Neural progenitor cell (in vitro differentiated cells): ENCODE results near the gene UBTD1. TPM values are rescaled to one million over a fixed set of nuclear protein-coding genes. Genes with fewer than 3 reads are reported as not detected.

Experiments used
- DNase-seq: peaks from one replicate; pipeline ENCODE4 v3.0.0-alpha.2; 2016; ENCODE audit warnings: low spot score
- H2AFZ ChIP-seq: fragments of 200-600 bp; sonication (generic); replicated peaks from 2 replicates; pipeline ENCODE4 v1.6.1; 2016; ENCODE audit warnings: antibody characterized with exemption
- H3F3A ChIP-seq: fragments of 200-600 bp; sonication (generic); 2 replicates; pipeline ENCODE4 v1.6.1; 2016; ENCODE audit warnings: antibody characterized with exemption, low read depth
- H3K27ac ChIP-seq: fragments of 200-600 bp; sonication (generic); 2 replicates; pipeline ENCODE4 v1.5.1; 2016; ENCODE audit warnings: mild to moderate bottlenecking
- H3K27me3 ChIP-seq: fragments of 200-600 bp; sonication (generic); 2 replicates; pipeline ENCODE4 v1.6.1; 2016; ENCODE audit warnings: mild to moderate bottlenecking, moderate library complexity
- H3K36me3 ChIP-seq: fragments of 200-600 bp; sonication (generic); 2 replicates; pipeline ENCODE4 v1.5.1; 2016
- H3K4me1 ChIP-seq: fragments of 200-600 bp; sonication (generic); 2 replicates; pipeline ENCODE4 v1.6.1; 2016; ENCODE audit warnings: mixed run types
- H3K4me2 ChIP-seq: fragments of 200-600 bp; sonication (generic); 2 replicates; pipeline ENCODE4 v1.6.1; 2016
- H3K4me3 ChIP-seq: fragments of 200-600 bp; sonication (generic); 2 replicates; pipeline ENCODE4 v1.5.1; 2016
- H3K79me2 ChIP-seq: fragments of 200-600 bp; sonication (generic); 2 replicates; pipeline ENCODE4 v1.6.1; 2016; ENCODE audit warnings: low read depth
- H3K9ac ChIP-seq: fragments of 200-600 bp; sonication (generic); 2 replicates; pipeline ENCODE4 v1.6.1; 2016
- H3K9me3 ChIP-seq: fragments of 200-600 bp; sonication (generic); 2 replicates; pipeline ENCODE4 v1.5.1; 2016; ENCODE audit warnings: low read depth
- H4K20me1 ChIP-seq: fragments of 200-600 bp; sonication (generic); 2 replicates; pipeline ENCODE4 v1.6.1; 2016; ENCODE audit warnings: low read depth
- H3K27ac Mint-ChIP-seq: 3 replicates; pipeline ENCODE4 v1.8.0; 2021; ENCODE audit warnings: mixed read lengths
- H3K27me3 Mint-ChIP-seq: 2 replicates; pipeline ENCODE4 v1.8.0; 2022; ENCODE audit warnings: low read depth, mild to moderate bottlenecking, inconsistent platforms, moderate library complexity, mixed read lengths; ENCODE audit not compliant: insufficient read depth
- H3K36me3 Mint-ChIP-seq: 3 replicates; pipeline ENCODE4 v1.8.0; 2021; ENCODE audit warnings: mixed read lengths
- H3K4me1 Mint-ChIP-seq: 3 replicates; pipeline ENCODE4 v1.8.0; 2021; ENCODE audit warnings: mixed read lengths
- H3K4me3 Mint-ChIP-seq: 3 replicates; pipeline ENCODE4 v1.8.0; 2021; ENCODE audit warnings: mild to moderate bottlenecking, moderate library complexity, mixed read lengths
- H3K9me3 Mint-ChIP-seq: 3 replicates; pipeline ENCODE4 v1.8.0; 2020; ENCODE audit warnings: mixed read lengths
- EZH2 ChIP-seq: fragments of 200-600 bp; sonication (generic); IDR thresholded peaks from 2 replicates; pipeline ENCODE4 v1.6.1; 2017; ENCODE audit warnings: antibody characterized with exemption, mild to moderate bottlenecking, moderate library complexity
- EZH2phosphoT487 ChIP-seq: fragments of 200-600 bp; sonication (generic); IDR thresholded peaks from 2 replicates; pipeline ENCODE4 v1.6.1; 2017; ENCODE audit warnings: antibody characterized with exemption
- total RNA-seq: library from RNA; depleted of rRNA; stranded (reverse); fragments of >200 nt; gene quantifications from 2 replicates; pipeline ENCODE4 v1.2.3, GENCODE V29; 2015; ENCODE audit warnings: low replicate concordance
- TF ChIP-seq, protein P1 (sequence below): fragments of 200-600 bp; sonication (generic); IDR thresholded peaks from 2 replicates; pipeline ENCODE4 v1.5.1; 2017; ENCODE audit warnings: antibody characterized with exemption, mild to moderate bottlenecking

The UBTD1 gene
- total RNA-seq, 1 donor from 2014 or later, result 4.7 TPM

- Histone ChIP-seq H3K4me3 (no peak overlapping the region), H4K20me1 (peaks cover 5% of the 10 kb centered on the region), H3K9me3 (no peaks in the 10 kb centered on the region), H2AFZ (no peak overlapping the region), H3K79me2 (peaks cover 19% of the 10 kb centered on the region), H3K36me3 (no peaks in the 10 kb centered on the region), H3K4me1 (peaks cover 19% of the 10 kb centered on the region), H3K27me3 (no peaks in the 10 kb centered on the region), H3K4me2 (no peak overlapping the region), H3K27ac (no peak overlapping the region), H3F3A (peaks cover 2% of the 10 kb centered on the region), H3K9ac (no peak overlapping the region)
- Mint-ChIP-seq H3K4me3 (no peak overlapping the region), H3K36me3 (no peaks in the 10 kb centered on the region), H3K27me3 (no peaks in the 10 kb centered on the region), H3K9me3 (no peaks in the 10 kb centered on the region), H3K4me1 (peaks cover 19% of the 10 kb centered on the region), H3K27ac (no peak overlapping the region)
- no peak for TF ChIP-seq EZH2phosphoT487
- TF ChIP-seq EZH2, result no peak
- TF ChIP-seq, protein P1, sequence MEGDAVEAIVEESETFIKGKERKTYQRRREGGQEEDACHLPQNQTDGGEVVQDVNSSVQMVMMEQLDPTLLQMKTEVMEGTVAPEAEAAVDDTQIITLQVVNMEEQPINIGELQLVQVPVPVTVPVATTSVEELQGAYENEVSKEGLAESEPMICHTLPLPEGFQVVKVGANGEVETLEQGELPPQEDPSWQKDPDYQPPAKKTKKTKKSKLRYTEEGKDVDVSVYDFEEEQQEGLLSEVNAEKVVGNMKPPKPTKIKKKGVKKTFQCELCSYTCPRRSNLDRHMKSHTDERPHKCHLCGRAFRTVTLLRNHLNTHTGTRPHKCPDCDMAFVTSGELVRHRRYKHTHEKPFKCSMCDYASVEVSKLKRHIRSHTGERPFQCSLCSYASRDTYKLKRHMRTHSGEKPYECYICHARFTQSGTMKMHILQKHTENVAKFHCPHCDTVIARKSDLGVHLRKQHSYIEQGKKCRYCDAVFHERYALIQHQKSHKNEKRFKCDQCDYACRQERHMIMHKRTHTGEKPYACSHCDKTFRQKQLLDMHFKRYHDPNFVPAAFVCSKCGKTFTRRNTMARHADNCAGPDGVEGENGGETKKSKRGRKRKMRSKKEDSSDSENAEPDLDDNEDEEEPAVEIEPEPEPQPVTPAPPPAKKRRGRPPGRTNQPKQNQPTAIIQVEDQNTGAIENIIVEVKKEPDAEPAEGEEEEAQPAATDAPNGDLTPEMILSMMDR, result no peak
- DNase-seq, result no peak
Measured at GRCh38 chr10:97510686-97511085, 12.0 kb downstream of the UBTD1 start.

DNA sequence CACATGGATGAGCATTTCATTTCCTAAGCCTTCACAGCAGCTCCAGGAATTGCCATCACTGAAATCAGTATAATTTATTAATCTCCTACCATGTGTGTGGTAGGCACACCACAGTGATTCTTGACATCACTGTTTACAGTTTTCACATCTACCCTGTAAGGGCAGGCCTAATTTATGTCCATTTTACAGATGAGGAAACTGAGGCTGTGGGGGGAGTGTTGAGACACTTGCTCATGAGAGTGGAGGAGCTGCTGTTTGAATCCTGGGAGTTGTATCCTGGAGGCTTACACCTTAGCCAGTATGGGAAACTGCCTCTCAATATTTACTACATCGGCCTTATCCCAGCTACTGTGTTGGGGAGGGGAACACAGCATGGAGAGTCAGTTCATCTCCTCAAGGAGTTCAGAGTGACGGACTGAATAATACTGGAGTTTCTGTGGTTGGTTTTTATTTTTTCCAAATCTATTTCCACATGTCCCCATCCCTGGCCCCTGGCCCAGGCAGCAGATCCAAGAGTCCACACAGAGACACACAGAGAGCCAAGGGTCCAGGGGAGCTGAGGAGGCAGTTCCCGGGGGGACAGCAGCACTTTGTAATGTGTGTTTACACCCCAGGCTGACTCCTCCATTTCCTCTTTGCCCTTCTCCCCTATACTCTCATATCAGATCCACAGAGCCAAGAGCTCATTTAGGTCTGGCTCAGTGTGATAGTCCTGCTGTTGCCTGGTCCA lies 13.2 kb downstream of the UBTD1 start:
- TF ChIP-seq EZH2phosphoT487, result no peak
- TF ChIP-seq, protein P1, result no peak
- no peak for TF ChIP-seq EZH2
- peaks cover 22% of the 10 kb centered on the region for H3K4me1 ChIP-seq
- H3K9me3 ChIP-seq, result no peaks in the 10 kb centered on the region
- no peaks in the 10 kb centered on the region for H3K9me3 Mint-ChIP-seq
- H3K4me3 ChIP-seq, result no peak overlapping the region
- H3K4me3 Mint-ChIP-seq, result no peak overlapping the region
- H3K27me3 ChIP-seq, result no peaks in the 10 kb centered on the region
- peaks cover 2% of the 10 kb centered on the region for H3K27me3 Mint-ChIP-seq
- no peak overlapping the region for H2AFZ ChIP-seq
- peaks cover 13% of the 10 kb centered on the region for H3K79me2 ChIP-seq
- no peaks in the 10 kb centered on the region for H3K36me3 ChIP-seq
- H4K20me1 ChIP-seq, result peaks cover 2% of the 10 kb centered on the region
- H3K27ac ChIP-seq, result no peak overlapping the region
- no peak overlapping the region for H3K4me2 ChIP-seq
- H3K4me1 Mint-ChIP-seq, result peaks cover 20% of the 10 kb centered on the region
- no peak for DNase-seq
- no peaks in the 10 kb centered on the region for H3K36me3 Mint-ChIP-seq
- no peak overlapping the region for H3K9ac ChIP-seq
- peaks cover 3% of the 10 kb centered on the region for H3F3A ChIP-seq
- H3K27ac Mint-ChIP-seq, result no peak overlapping the region

DNA sequence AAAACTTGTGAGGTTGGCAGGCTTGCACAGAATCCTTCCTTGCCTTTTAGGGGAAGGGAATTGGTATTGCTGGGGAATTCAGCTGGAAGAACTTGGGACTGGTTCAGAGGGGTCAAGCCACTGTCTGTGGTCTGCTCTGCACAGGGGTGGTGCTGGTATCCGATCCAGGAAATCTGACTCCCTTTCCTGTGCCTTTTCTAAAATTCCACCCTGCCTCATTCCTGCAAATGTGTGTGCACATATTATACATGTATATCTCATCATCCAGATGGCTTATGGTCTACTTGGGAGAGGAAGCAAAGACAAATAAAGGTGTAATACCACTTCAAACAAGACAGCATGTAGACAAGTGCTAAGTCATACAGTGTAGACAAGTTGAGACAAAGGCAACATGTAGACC lies 14.3 kb downstream of the UBTD1 start:
- Mint-ChIP-seq H3K27me3 (peaks cover 6% of the 10 kb centered on the region), H3K4me1 (peaks cover 20% of the 10 kb centered on the region), H3K36me3 (no peaks in the 10 kb centered on the region), H3K9me3 (no peaks in the 10 kb centered on the region), H3K27ac (no peak overlapping the region), H3K4me3 (no peak overlapping the region)
- H3K4me2 ChIP-seq, result peak overlapping the region; percentile 27
- no peak overlapping the region for H3K4me3 ChIP-seq
- H2AFZ ChIP-seq, result no peak overlapping the region
- peaks cover 3% of the 10 kb centered on the region for H3F3A ChIP-seq
- no peak overlapping the region for H3K9ac ChIP-seq
- H3K27ac ChIP-seq, result no peak overlapping the region
- no peaks in the 10 kb centered on the region for H3K36me3 ChIP-seq
- H3K4me1 ChIP-seq, result peaks cover 22% of the 10 kb centered on the region
- TF ChIP-seq, protein P1, result no peak
- no peak for TF ChIP-seq EZH2
- no peak for TF ChIP-seq EZH2phosphoT487
- no peaks in the 10 kb centered on the region for H3K9me3 ChIP-seq
- peaks cover 10% of the 10 kb centered on the region for H3K79me2 ChIP-seq
- H3K27me3 ChIP-seq, result no peaks in the 10 kb centered on the region
- no peaks in the 10 kb centered on the region for H4K20me1 ChIP-seq
- DNase-seq, result no peak
